ENCODE results near the gene JUP.

JUP gene

GRCh38 chr17:41717408-41718286 lies 68.9 kb downstream of the JUP start:
- DNase-seq = peak in 1 of 2 experiments; percentile 30

- DNase-seq = no peak
Measured at GRCh38 chr17:41711669-41712400, 74.7 kb downstream of the JUP start, which contains the start of gene GAST. Gene GAST (plus strand): TSS chr17:41712331. CDS start chr17:41715437, 3,106 bp downstream.

GRCh38 chr17:41710472-41711090 lies 75.9 kb downstream of the JUP start:
- DNase-seq = peak in 1 of 2 experiments; percentile 58

- no peak for DNase-seq
Measured at GRCh38 chr17:41707803-41708669, 78.5 kb downstream of the JUP start.

GRCh38 chr17:41705271-41705991 lies 81.1 kb downstream of the JUP start:
- no peak for DNase-seq

All from stimulated activated CD4-positive, alpha-beta T cell treated with anti-CD3 and anti-CD28 coated beads, Interleukin-4, amount 100 ng/mL, for 4 hours (primary cell).